NCI-H82 (cell line): Measurements from ENCODE around the gene GNPAT.

ENCODE experiments used
- DNase-seq: peaks from one replicate; lab custom pipeline; 2025; lab: John Stamatoyannopoulos, UW

Gene GNPAT

GRCh38 chr1:231242516-231243198 lies 1.6 kb downstream of the GNPAT start:
- DNase-seq: no peak

GRCh38 chr1:231248778-231249177 lies 7.8 kb downstream of the GNPAT start:
- no peak for DNase-seq

GRCh38 chr1:231252336-231252735 lies 11.3 kb downstream of the GNPAT start:
- no peak for DNase-seq

- no peak for DNase-seq
These were observed 19.3 kb downstream of the GNPAT start for GRCh38 chr1:231260351-231260750.

GRCh38 chr1:231264642-231265041 lies 23.6 kb downstream of the GNPAT start:
- no peak for DNase-seq

GRCh38 chr1:231265379-231265778 lies 24.4 kb downstream of the GNPAT start:
- DNase-seq: no peak

- no peak for DNase-seq
These were observed 25.9 kb downstream of the GNPAT start for GRCh38 chr1:231266811-231267322.

- no peak for DNase-seq
These were observed 31.2 kb downstream of the GNPAT start for GRCh38 chr1:231272173-231272572.

GRCh38 chr1:231272880-231273279 lies 31.9 kb downstream of the GNPAT start:
- no peak for DNase-seq

- DNase-seq: no peak
These were observed 33.3 kb downstream of the GNPAT start for GRCh38 chr1:231274119-231274825.

GRCh38 chr1:231278100-231278790 lies 37.2 kb downstream of the GNPAT start:
- no peak for DNase-seq

GRCh38 chr1:231279081-231279480 lies 38.1 kb downstream of the GNPAT start:
- DNase-seq: no peak

GRCh38 chr1:231279683-231280082 lies 38.7 kb downstream of the GNPAT start:
- no peak for DNase-seq

GRCh38 chr1:231284441-231284840 lies 43.4 kb downstream of the GNPAT start:
- no peak for DNase-seq

GRCh38 chr1:231286603-231287002 lies 45.6 kb downstream of the GNPAT start:
- no peak for DNase-seq

GRCh38 chr1:231295938-231296337 lies 54.9 kb downstream of the GNPAT start:
- DNase-seq: no peak

GRCh38 chr1:231301990-231302389 lies 61.0 kb downstream of the GNPAT start:
- no peak for DNase-seq

- no peak for DNase-seq
These were observed 69.5 kb downstream of the GNPAT start for GRCh38 chr1:231310391-231310934.

- no peak for DNase-seq
These were observed 70.9 kb downstream of the GNPAT start for GRCh38 chr1:231311720-231312431.

- no peak for DNase-seq
These were observed 71.4 kb downstream of the GNPAT start for GRCh38 chr1:231312432-231312788.

- no peak for DNase-seq
These were observed 72.6 kb downstream of the GNPAT start for GRCh38 chr1:231313661-231314060.

GRCh38 chr1:231315887-231316286 lies 74.9 kb downstream of the GNPAT start:
- peak; percentile 76 for DNase-seq
